ENCODE measurements around the gene SERINC5.
"Not testable (repeated sequence)": the region's sequence is repeated elsewhere in the genome, so short reads cannot be mapped to it uniquely, and the experiment has no call there.

SERINC5 gene

DNA sequence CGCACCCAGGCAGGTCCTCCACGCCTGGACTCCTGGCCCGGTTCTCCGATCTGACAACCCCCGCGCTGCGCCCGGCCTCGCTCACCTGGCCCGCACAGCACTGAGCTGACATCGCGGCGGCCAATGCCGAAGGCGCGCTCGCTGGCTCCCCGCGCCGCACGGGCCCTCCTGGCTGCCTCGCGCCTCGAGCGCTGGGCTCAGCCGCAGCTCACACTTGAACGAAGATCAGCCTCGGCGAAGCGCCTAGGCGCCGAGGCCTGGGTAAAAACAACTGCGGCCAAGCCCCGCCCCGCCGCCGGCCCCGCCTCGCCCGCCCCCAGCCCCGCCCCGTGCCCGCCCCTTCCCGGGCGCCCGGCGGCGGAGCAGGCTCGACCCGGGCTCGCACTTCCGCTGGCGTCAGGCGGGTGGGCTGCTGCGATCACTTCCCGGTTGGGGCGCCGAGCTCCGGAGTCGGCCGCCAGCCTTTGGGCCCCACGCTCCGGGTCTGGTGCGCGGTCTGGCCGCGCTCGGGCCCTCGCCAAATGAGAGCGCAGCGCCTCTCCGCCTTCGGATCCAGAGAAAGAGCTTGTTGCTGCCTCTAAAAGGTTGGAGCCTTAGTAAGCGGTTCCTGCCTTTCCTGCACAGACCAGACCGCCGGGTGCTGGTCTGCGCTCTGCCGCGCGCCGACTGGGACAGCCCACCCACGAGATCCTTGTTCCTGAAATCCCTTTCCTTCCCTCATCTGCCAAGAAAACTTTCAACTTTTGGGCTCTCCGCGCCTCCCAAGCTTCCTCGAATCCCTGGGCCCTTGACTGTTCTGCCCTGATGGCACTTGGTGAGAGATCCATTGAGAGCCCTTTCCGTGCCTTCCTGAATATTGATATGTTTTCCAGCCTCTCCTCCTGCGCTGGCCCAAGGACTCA lies at the start of gene SERINC5:
Gene SERINC5 (minus strand): TSS at position 238 of the 902 bp plus-strand sequence. CDS start 126 bp downstream, at position 112.
- peak within 1 kb of the TSS; percentile 96 to 98 for H3K9ac ChIP-seq (ENCODE audit: low read length in 2 of 2)
- H3K4me3 ChIP-seq (ENCODE audit: low read length in 2 of 2): peak within 1 kb of the TSS; percentile 88 to 97
- no peaks in the 10 kb centered on the region for H3K9me3 ChIP-seq (ENCODE audit: control insufficient read depth in 2 of 2, low read length in 2 of 2)
- no peaks in the 10 kb centered on the region for H3K27me3 ChIP-seq (ENCODE audit: control insufficient read depth in 1 of 2, insufficient read depth in 2 of 2, low read length in 2 of 2)
- peak within 1 kb of the TSS; percentile 97 for H3K27ac ChIP-seq (ENCODE audit: low read length)
- peaks cover 27% of the 10 kb centered on the region for H3K4me1 ChIP-seq (ENCODE audit: control insufficient read depth, insufficient read depth, low read length)
- H3K36me3 ChIP-seq (ENCODE audit: control insufficient read depth in 2 of 2, insufficient read depth in 2 of 2, low read length in 2 of 2): no peaks in the 10 kb centered on the region

- Histone ChIP-seq H3K36me3 (ENCODE audit: control insufficient read depth in 2 of 2, insufficient read depth in 2 of 2, low read length in 2 of 2) (no peaks in the 10 kb centered on the region), H3K9ac (ENCODE audit: low read length in 2 of 2) (no peak overlapping the region), H3K27ac (ENCODE audit: low read length) (no peak overlapping the region), H3K27me3 (ENCODE audit: control insufficient read depth in 1 of 2, insufficient read depth in 2 of 2, low read length in 2 of 2) (no peaks in the 10 kb centered on the region), H3K4me3 (ENCODE audit: low read length in 2 of 2) (no peak overlapping the region), H3K9me3 (ENCODE audit: control insufficient read depth in 2 of 2, low read length in 2 of 2) (no peaks in the 10 kb centered on the region), H3K4me1 (ENCODE audit: control insufficient read depth, insufficient read depth, low read length) (no peaks in the 10 kb centered on the region)
Measured at GRCh38 chr5:80302636-80303035, 46.8 kb upstream of the SERINC5 start.

DNA sequence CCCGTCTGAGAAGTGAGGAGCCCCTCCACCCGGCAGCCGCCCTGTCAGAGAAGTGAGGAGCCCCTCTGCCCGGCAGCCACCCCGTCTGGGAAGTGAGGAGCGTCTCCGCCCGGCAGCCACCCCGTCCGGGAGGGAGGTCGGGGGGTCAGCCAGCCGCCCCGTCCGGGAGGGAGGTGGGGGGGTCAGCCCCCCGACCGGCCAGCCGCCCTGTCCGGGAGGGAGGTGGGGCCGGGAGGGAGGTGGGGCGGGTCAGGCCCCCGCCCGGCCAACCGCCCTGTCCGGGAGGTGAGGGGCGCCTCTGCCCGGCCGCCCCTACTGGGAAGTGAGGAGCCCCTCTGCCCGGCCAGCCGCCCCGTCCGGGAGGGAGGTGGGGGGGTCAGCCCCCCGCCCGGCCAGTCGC lies 45.5 kb upstream of the SERINC5 start:
- not testable (repeated sequence) for H3K36me3 ChIP-seq (ENCODE audit: control insufficient read depth in 2 of 2, insufficient read depth in 2 of 2, low read length in 2 of 2); H3K27me3 ChIP-seq (ENCODE audit: control insufficient read depth in 1 of 2, insufficient read depth in 2 of 2, low read length in 2 of 2); H3K9ac ChIP-seq (ENCODE audit: low read length in 2 of 2); H3K27ac ChIP-seq (ENCODE audit: low read length); H3K4me1 ChIP-seq (ENCODE audit: control insufficient read depth, insufficient read depth, low read length); H3K9me3 ChIP-seq (ENCODE audit: control insufficient read depth in 2 of 2, low read length in 2 of 2); H3K4me3 ChIP-seq (ENCODE audit: low read length in 2 of 2)

DNA sequence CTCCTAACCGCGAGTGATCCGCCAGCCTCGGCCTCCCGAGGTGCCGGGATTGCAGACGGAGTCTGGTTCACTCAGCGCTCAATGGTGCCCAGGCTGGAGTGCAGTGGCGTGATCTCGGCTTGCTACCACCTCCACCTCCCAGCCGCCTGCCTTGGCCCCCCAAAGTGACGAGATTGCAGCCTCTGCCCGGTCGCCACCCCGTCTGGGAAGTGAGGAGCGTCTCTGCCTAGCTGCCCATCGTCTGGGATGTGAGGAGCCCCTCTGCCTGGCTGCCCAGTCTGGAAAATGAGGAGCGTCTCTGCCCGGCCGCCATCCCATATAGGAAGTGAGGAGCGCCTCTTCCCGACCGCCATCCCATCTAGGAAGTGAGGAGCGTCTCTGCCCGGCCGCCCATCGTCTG lies 44.9 kb upstream of the SERINC5 start:
- not testable (repeated sequence) for H3K9me3 ChIP-seq (ENCODE audit: control insufficient read depth in 2 of 2, low read length in 2 of 2); H3K27ac ChIP-seq (ENCODE audit: low read length); H3K4me1 ChIP-seq (ENCODE audit: control insufficient read depth, insufficient read depth, low read length); H3K9ac ChIP-seq (ENCODE audit: low read length in 2 of 2); H3K36me3 ChIP-seq (ENCODE audit: control insufficient read depth in 2 of 2, insufficient read depth in 2 of 2, low read length in 2 of 2); H3K4me3 ChIP-seq (ENCODE audit: low read length in 2 of 2); H3K27me3 ChIP-seq (ENCODE audit: control insufficient read depth in 1 of 2, insufficient read depth in 2 of 2, low read length in 2 of 2)

DNA sequence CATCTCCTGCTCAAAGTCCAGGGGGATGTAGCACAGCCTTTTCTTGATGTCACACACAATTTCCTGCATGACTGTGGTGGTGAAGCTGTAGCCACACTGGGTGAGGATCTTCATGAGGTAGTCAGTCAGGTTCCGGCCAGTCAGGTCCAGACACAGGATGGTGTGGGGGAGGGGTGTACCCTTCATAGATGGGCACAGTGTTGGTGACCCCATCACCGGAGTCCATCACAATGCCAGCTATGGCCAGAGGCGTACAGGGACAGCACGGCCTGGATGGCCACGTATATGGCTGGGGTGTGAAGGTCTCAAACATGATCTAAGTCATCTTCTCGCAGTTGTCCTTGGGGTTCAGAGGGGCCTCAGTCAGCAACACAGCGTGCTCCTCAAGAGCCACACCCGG lies 44.3 kb upstream of the SERINC5 start:
- Histone ChIP-seq H3K36me3 (ENCODE audit: control insufficient read depth in 2 of 2, insufficient read depth in 2 of 2, low read length in 2 of 2) (no peaks in the 10 kb centered on the region), H3K27ac (ENCODE audit: low read length) (no peak overlapping the region), H3K4me1 (ENCODE audit: control insufficient read depth, insufficient read depth, low read length) (no peaks in the 10 kb centered on the region), H3K9ac (ENCODE audit: low read length in 2 of 2) (no peak overlapping the region), H3K4me3 (ENCODE audit: low read length in 2 of 2) (no peak overlapping the region), H3K9me3 (ENCODE audit: control insufficient read depth in 2 of 2, low read length in 2 of 2) (no peaks in the 10 kb centered on the region), H3K27me3 (ENCODE audit: control insufficient read depth in 1 of 2, insufficient read depth in 2 of 2, low read length in 2 of 2) (no peaks in the 10 kb centered on the region)

DNA sequence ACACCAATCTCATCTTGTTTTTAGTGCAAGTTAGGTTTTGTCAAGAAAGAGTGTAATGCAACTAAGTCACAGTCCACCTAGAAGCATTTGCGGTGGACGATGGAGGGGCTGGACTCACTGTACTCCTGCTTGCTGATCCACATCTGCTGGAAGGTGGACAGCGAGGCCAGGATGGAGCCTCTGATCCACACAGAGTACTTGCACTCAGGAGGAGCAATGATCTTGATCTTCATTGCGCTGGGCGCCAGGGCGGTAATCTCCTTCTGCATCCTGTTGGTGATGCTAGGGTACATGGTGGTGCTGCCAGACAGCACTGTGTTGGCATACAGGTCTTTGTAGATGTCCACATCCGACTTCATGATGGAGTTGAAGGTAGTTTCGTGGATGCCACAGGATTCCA lies 43.8 kb upstream of the SERINC5 start:
- Histone ChIP-seq H3K9ac (ENCODE audit: low read length in 2 of 2) (no peak overlapping the region), H3K27ac (ENCODE audit: low read length) (no peak overlapping the region), H3K4me3 (ENCODE audit: low read length in 2 of 2) (no peak overlapping the region), H3K9me3 (ENCODE audit: control insufficient read depth in 2 of 2, low read length in 2 of 2) (no peaks in the 10 kb centered on the region), H3K4me1 (ENCODE audit: control insufficient read depth, insufficient read depth, low read length) (no peaks in the 10 kb centered on the region), H3K27me3 (ENCODE audit: control insufficient read depth in 1 of 2, insufficient read depth in 2 of 2, low read length in 2 of 2) (no peaks in the 10 kb centered on the region), H3K36me3 (ENCODE audit: control insufficient read depth in 2 of 2, insufficient read depth in 2 of 2, low read length in 2 of 2) (no peaks in the 10 kb centered on the region)

GRCh38 chr5:80296121-80296520 lies 40.3 kb upstream of the SERINC5 start:
- Histone ChIP-seq H3K27ac (ENCODE audit: low read length) (no peak overlapping the region), H3K36me3 (ENCODE audit: control insufficient read depth in 2 of 2, insufficient read depth in 2 of 2, low read length in 2 of 2) (no peaks in the 10 kb centered on the region), H3K9ac (ENCODE audit: low read length in 2 of 2) (no peak overlapping the region), H3K9me3 (ENCODE audit: control insufficient read depth in 2 of 2, low read length in 2 of 2) (no peaks in the 10 kb centered on the region), H3K4me1 (ENCODE audit: control insufficient read depth, insufficient read depth, low read length) (no peaks in the 10 kb centered on the region), H3K27me3 (ENCODE audit: control insufficient read depth in 1 of 2, insufficient read depth in 2 of 2, low read length in 2 of 2) (no peaks in the 10 kb centered on the region), H3K4me3 (ENCODE audit: low read length in 2 of 2) (no peak overlapping the region)

- Histone ChIP-seq H3K27ac (ENCODE audit: low read length) (no peak overlapping the region), H3K9me3 (ENCODE audit: control insufficient read depth in 2 of 2, low read length in 2 of 2) (no peaks in the 10 kb centered on the region), H3K4me1 (ENCODE audit: control insufficient read depth, insufficient read depth, low read length) (no peaks in the 10 kb centered on the region), H3K36me3 (ENCODE audit: control insufficient read depth in 2 of 2, insufficient read depth in 2 of 2, low read length in 2 of 2) (no peaks in the 10 kb centered on the region), H3K27me3 (ENCODE audit: control insufficient read depth in 1 of 2, insufficient read depth in 2 of 2, low read length in 2 of 2) (no peaks in the 10 kb centered on the region), H3K9ac (ENCODE audit: low read length in 2 of 2) (no peak overlapping the region), H3K4me3 (ENCODE audit: low read length in 2 of 2) (no peak overlapping the region)
Measured at GRCh38 chr5:80291761-80292160, 35.9 kb upstream of the SERINC5 start.

DNA sequence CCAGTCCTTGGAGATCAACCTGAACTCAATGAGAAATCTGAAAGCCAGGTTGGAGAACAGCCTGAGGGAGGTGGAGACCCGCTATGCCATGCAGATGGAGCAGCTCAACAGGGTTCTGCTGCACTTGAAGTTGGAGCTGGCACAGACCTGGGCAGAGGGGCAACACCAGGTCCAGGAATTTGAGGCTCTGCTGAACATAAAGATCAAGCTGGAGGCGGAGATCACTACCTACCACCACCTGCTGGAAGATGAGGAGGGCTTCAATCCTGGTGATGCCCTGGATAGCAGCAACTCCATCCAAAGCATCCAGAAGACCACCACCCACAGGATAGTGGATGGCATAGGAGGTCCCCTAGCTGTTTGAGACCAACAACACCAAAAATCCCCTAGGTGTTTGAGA lies 33.5 kb upstream of the SERINC5 start:
- no peaks in the 10 kb centered on the region for H3K9me3 ChIP-seq (ENCODE audit: control insufficient read depth in 2 of 2, low read length in 2 of 2)
- H3K4me3 ChIP-seq (ENCODE audit: low read length in 2 of 2): no peak overlapping the region
- no peaks in the 10 kb centered on the region for H3K36me3 ChIP-seq (ENCODE audit: control insufficient read depth in 2 of 2, insufficient read depth in 2 of 2, low read length in 2 of 2)
- no peaks in the 10 kb centered on the region for H3K4me1 ChIP-seq (ENCODE audit: control insufficient read depth, insufficient read depth, low read length)
- H3K9ac ChIP-seq (ENCODE audit: low read length in 2 of 2): no peak overlapping the region
- no peaks in the 10 kb centered on the region for H3K27me3 ChIP-seq (ENCODE audit: control insufficient read depth in 1 of 2, insufficient read depth in 2 of 2, low read length in 2 of 2)
- H3K27ac ChIP-seq (ENCODE audit: low read length): no peak overlapping the region

- H3K9me3 ChIP-seq (ENCODE audit: control insufficient read depth in 2 of 2, low read length in 2 of 2): no peaks in the 10 kb centered on the region
- no peak overlapping the region for H3K9ac ChIP-seq (ENCODE audit: low read length in 2 of 2)
- no peak overlapping the region for H3K27ac ChIP-seq (ENCODE audit: low read length)
- no peak overlapping the region for H3K4me3 ChIP-seq (ENCODE audit: low read length in 2 of 2)
- no peaks in the 10 kb centered on the region for H3K27me3 ChIP-seq (ENCODE audit: control insufficient read depth in 1 of 2, insufficient read depth in 2 of 2, low read length in 2 of 2)
- no peaks in the 10 kb centered on the region for H3K36me3 ChIP-seq (ENCODE audit: control insufficient read depth in 2 of 2, insufficient read depth in 2 of 2, low read length in 2 of 2)
- H3K4me1 ChIP-seq (ENCODE audit: control insufficient read depth, insufficient read depth, low read length): no peaks in the 10 kb centered on the region
Measured at GRCh38 chr5:80288177-80288576, 32.3 kb upstream of the SERINC5 start.

DNA sequence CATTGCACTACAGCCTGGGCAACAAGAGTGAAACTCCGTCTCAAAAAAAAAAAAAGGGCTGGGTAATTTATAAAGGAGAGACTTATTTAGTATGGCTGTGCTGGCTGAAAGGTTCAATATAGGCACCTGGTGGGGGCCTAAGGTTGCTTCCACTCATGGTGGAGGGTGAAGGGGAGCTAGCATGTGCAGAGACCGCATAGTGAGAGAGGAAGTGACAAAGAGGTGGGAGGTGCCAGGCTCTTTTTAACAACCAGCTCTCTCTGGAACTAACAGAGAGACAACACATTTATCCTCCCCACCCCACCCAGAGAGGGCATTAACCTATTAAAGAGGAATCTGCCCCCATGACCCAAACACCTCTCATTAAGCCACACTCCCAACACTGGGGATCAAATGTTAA lies 28.9 kb upstream of the SERINC5 start:
- Histone ChIP-seq H3K4me3 (ENCODE audit: low read length in 2 of 2) (no peak overlapping the region), H3K36me3 (ENCODE audit: control insufficient read depth in 2 of 2, insufficient read depth in 2 of 2, low read length in 2 of 2) (no peaks in the 10 kb centered on the region), H3K9ac (ENCODE audit: low read length in 2 of 2) (no peak overlapping the region), H3K27me3 (ENCODE audit: control insufficient read depth in 1 of 2, insufficient read depth in 2 of 2, low read length in 2 of 2) (no peaks in the 10 kb centered on the region), H3K4me1 (ENCODE audit: control insufficient read depth, insufficient read depth, low read length) (no peaks in the 10 kb centered on the region), H3K27ac (ENCODE audit: low read length) (no peak overlapping the region), H3K9me3 (ENCODE audit: control insufficient read depth in 2 of 2, low read length in 2 of 2) (no peaks in the 10 kb centered on the region)

Measured in stomach smooth muscle (tissue), 2 donors.